Parathyroid adenoma (tissue), 2 donors: ENCODE measurements around the gene ZC3H14.

ENCODE experiments used
- H2AFZ ChIP-seq: fragments of 300-600 bp; sonication (generic); one replicate; pipeline ENCODE4 v1.7.0; 2017; ENCODE audit warnings: antibody characterized with exemption, mild to moderate bottlenecking
- H3K27ac ChIP-seq: fragments of 300-600 bp; sonication (generic); one replicate; pipeline ENCODE4 v1.7.0; 2017
- H3K27me3 ChIP-seq: fragments of 300-600 bp; sonication (generic); one replicate; pipeline ENCODE4 v1.7.0; 2017; ENCODE audit warnings: low read length; ENCODE audit not compliant: control insufficient read depth, insufficient read depth
- H3K36me3 ChIP-seq: fragments of 300-600 bp; sonication (generic); one replicate; pipeline ENCODE4 v1.7.0; 2017; ENCODE audit warnings: low read length; ENCODE audit not compliant: control insufficient read depth, insufficient read depth
- H3K4me1 ChIP-seq: fragments of 300-600 bp; sonication (generic); one replicate; pipeline ENCODE4 v1.7.0; 2017; ENCODE audit warnings: control low read depth
- H3K4me2 ChIP-seq: fragments of 300-600 bp; sonication (generic); one replicate; pipeline ENCODE4 v1.7.0; 2017; ENCODE audit warnings: low read length
- H3K4me3 ChIP-seq: fragments of 300-600 bp; sonication (generic); one replicate; pipeline ENCODE4 v1.7.0; 2017; ENCODE audit warnings: low read depth, low read length
- H3K79me2 ChIP-seq: fragments of 300-600 bp; sonication (generic); one replicate; pipeline ENCODE4 v1.7.0; 2017; ENCODE audit warnings: control low read depth
- H3K9ac ChIP-seq: fragments of 300-600 bp; sonication (generic); one replicate; pipeline ENCODE4 v1.7.0; 2017; ENCODE audit warnings: mild to moderate bottlenecking
- H3K9me3 ChIP-seq: fragments of 300-600 bp; sonication (generic); one replicate; pipeline ENCODE4 v1.7.0; 2017; ENCODE audit warnings: low read length; ENCODE audit not compliant: control insufficient read depth
- CTCF ChIP-seq: fragments of 300-600 bp; sonication (generic); IDR thresholded peaks from one replicate; pipeline ENCODE4 v1.7.0; 2017; ENCODE audit warnings: antibody characterized with exemption, mild to moderate bottlenecking
- donor health status: primary hyperparathyroidism.

ZC3H14 gene

GRCh38 chr14:88565427-88565826, 2.6 kb downstream of the ZC3H14 start:
- Histone ChIP-seq H3K9ac (no peak overlapping the region), H3K9me3 (no peaks in the 10 kb centered on the region), H2AFZ (no peak overlapping the region), H3K27ac (no peak overlapping the region), H3K27me3 (no peaks in the 10 kb centered on the region), H3K4me3 (no peak overlapping the region), H3K4me1 (peaks cover 2% of the 10 kb centered on the region), H3K79me2 (peaks cover 11% of the 10 kb centered on the region), H3K4me2 (no peak overlapping the region), H3K36me3 (no peaks in the 10 kb centered on the region)
- no peak for TF ChIP-seq CTCF

GRCh38 chr14:88568196-88568595, 5.4 kb downstream of the ZC3H14 start:
- H3K27ac ChIP-seq, result no peak overlapping the region
- no peak overlapping the region for H3K4me3 ChIP-seq
- TF ChIP-seq CTCF, result no peak
- peaks cover 2% of the 10 kb centered on the region for H3K4me1 ChIP-seq
- no peak overlapping the region for H2AFZ ChIP-seq
- no peaks in the 10 kb centered on the region for H3K9me3 ChIP-seq
- no peaks in the 10 kb centered on the region for H3K36me3 ChIP-seq
- H3K9ac ChIP-seq, result no peak overlapping the region
- no peaks in the 10 kb centered on the region for H3K27me3 ChIP-seq
- peaks cover 11% of the 10 kb centered on the region for H3K79me2 ChIP-seq
- H3K4me2 ChIP-seq, result no peak overlapping the region

- Histone ChIP-seq H3K79me2 (peaks cover 4% of the 10 kb centered on the region), H3K4me2 (no peak overlapping the region), H3K4me1 (no peaks in the 10 kb centered on the region), H3K4me3 (no peak overlapping the region), H3K27ac (no peak overlapping the region), H3K36me3 (no peaks in the 10 kb centered on the region), H3K9ac (no peak overlapping the region), H2AFZ (no peak overlapping the region), H3K9me3 (no peaks in the 10 kb centered on the region), H3K27me3 (no peaks in the 10 kb centered on the region)
- no peak for TF ChIP-seq CTCF
Observed at GRCh38 chr14:88572117-88572516, 9.3 kb downstream of the ZC3H14 start.

GRCh38 chr14:88576222-88576621, 13.4 kb downstream of the ZC3H14 start:
- no peak overlapping the region for H3K4me2 ChIP-seq
- no peaks in the 10 kb centered on the region for H3K27me3 ChIP-seq
- H3K9ac ChIP-seq, result no peak overlapping the region
- TF ChIP-seq CTCF, result no peak
- no peaks in the 10 kb centered on the region for H3K36me3 ChIP-seq
- no peak overlapping the region for H2AFZ ChIP-seq
- H3K4me3 ChIP-seq, result no peak overlapping the region
- no peaks in the 10 kb centered on the region for H3K79me2 ChIP-seq
- H3K9me3 ChIP-seq, result no peaks in the 10 kb centered on the region
- no peak overlapping the region for H3K27ac ChIP-seq
- no peaks in the 10 kb centered on the region for H3K4me1 ChIP-seq

- no peaks in the 10 kb centered on the region for H3K9me3 ChIP-seq
- H2AFZ ChIP-seq, result no peak overlapping the region
- no peak overlapping the region for H3K4me2 ChIP-seq
- no peak overlapping the region for H3K4me3 ChIP-seq
- no peaks in the 10 kb centered on the region for H3K27me3 ChIP-seq
- H3K36me3 ChIP-seq, result no peaks in the 10 kb centered on the region
- no peak for TF ChIP-seq CTCF
- no peak overlapping the region for H3K9ac ChIP-seq
- H3K79me2 ChIP-seq, result peaks cover 7% of the 10 kb centered on the region
- H3K27ac ChIP-seq, result no peak overlapping the region
- H3K4me1 ChIP-seq, result no peaks in the 10 kb centered on the region
Observed at GRCh38 chr14:88584451-88584850, 21.6 kb downstream of the ZC3H14 start.
